Measurements from ENCODE around the gene LRWD1.

DNA sequence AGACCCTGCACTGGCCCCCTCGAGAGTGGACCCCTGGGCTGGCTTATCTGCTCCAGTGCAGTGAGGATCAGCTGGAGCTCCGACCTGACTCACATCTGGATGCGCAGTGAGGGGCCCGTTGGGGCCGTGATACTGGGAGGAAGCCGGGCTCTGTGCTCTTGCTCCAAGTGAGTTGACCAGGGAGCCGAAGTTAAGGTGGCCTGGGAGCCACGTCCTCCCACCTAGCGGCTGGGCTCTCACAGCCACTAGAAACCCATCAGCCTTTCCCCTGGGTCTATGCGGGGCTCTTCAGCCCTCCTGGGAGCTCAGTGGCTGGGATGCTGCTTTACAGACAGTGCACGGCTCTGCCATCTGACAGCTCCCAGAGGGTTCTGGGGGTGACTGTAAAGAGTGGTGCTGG is 9.2 kb upstream of the LRWD1 start:
- TF ChIP-seq, protein P1, sequence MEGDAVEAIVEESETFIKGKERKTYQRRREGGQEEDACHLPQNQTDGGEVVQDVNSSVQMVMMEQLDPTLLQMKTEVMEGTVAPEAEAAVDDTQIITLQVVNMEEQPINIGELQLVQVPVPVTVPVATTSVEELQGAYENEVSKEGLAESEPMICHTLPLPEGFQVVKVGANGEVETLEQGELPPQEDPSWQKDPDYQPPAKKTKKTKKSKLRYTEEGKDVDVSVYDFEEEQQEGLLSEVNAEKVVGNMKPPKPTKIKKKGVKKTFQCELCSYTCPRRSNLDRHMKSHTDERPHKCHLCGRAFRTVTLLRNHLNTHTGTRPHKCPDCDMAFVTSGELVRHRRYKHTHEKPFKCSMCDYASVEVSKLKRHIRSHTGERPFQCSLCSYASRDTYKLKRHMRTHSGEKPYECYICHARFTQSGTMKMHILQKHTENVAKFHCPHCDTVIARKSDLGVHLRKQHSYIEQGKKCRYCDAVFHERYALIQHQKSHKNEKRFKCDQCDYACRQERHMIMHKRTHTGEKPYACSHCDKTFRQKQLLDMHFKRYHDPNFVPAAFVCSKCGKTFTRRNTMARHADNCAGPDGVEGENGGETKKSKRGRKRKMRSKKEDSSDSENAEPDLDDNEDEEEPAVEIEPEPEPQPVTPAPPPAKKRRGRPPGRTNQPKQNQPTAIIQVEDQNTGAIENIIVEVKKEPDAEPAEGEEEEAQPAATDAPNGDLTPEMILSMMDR (conservative IDR thresholded peaks at IDR 0.05 in 1 of 2, IDR thresholded peaks at IDR 0.05 in 1 of 2; ENCODE audit: low read depth in 1 of 2, low read length in 2 of 2), result no peak
- no peak for TF ChIP-seq EZH2 (IDR thresholded peaks at IDR 0.05; ENCODE audit: low read length, missing control alignments)
